ENCODE results near the gene SLC37A3.

DNA sequence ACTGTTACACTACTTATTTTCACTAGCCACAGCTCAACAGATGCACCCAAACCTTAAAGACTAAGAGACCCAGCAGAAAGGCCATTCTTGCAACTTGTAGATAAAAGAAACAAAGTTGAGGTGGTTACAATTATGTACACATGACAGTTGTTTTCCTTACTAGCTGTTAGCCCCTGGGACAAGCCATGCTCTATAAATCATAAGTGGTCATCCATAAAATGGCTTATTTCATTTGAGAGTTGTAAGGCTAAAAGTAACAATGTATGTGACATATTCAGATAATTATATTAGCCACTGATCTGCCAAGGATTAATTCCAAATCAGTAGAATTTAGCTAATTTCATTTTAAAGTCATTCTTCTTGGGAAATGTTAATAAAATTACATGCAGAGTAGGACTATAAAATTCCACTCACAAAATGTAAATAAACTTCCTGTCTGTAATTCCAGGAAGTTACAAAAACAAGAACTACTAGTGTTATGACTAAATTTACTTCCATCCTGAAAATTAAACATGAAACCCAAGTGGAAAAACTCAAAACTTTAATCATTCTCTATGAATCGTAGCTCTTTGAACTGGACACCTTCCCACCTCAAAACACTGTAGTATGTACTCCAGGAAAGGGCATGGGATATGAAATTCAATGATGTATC, 13.3 kb downstream of the SLC37A3 start:
- TF ChIP-seq, protein P1, sequence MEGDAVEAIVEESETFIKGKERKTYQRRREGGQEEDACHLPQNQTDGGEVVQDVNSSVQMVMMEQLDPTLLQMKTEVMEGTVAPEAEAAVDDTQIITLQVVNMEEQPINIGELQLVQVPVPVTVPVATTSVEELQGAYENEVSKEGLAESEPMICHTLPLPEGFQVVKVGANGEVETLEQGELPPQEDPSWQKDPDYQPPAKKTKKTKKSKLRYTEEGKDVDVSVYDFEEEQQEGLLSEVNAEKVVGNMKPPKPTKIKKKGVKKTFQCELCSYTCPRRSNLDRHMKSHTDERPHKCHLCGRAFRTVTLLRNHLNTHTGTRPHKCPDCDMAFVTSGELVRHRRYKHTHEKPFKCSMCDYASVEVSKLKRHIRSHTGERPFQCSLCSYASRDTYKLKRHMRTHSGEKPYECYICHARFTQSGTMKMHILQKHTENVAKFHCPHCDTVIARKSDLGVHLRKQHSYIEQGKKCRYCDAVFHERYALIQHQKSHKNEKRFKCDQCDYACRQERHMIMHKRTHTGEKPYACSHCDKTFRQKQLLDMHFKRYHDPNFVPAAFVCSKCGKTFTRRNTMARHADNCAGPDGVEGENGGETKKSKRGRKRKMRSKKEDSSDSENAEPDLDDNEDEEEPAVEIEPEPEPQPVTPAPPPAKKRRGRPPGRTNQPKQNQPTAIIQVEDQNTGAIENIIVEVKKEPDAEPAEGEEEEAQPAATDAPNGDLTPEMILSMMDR (IDR thresholded peaks at IDR 0.05): no peak
- no peak for TF ChIP-seq POLR2A (IDR thresholded peaks at IDR 0.05)

Measured in heart left ventricle (tissue), 13 donors.